ENCODE data around the gene SIK2.

DNA sequence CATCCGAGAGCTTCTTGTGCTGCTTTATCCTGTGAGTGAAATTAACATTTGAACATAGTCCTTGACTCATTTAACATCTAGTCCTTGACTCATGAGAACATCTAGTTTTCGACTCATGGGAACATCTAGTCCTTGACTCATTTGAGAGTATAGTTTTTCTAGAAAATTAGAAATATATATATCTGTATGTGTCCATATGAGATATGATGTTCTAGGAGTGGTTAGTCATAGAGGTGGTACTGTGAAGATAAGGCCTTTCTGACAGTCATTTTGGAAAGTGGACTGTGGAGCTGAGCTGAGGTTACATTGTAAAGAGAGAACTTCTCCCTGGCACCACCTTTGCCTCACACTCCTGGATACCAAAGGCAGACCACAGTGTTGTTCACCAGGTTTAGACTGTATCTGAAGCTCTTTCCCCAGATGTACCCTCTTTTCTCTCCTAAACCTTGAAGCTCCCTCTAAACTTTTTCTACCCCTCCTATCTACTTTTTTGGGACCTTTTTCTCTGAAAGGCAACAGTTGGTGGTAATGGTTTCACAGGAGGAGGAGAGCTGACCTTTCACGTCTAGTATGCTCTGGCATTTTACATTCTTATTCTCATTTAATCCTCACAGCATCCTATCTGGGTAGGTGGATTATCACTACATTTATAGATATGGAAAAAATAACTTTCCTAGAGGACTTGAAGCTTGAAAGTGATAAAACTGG, 96.8 kb downstream of the SIK2 start:
- TF ChIP-seq CTCF (IDR thresholded peaks at IDR 0.05; ENCODE audit: insufficient read depth, low read depth, low read length) (no peak), EZH2 (IDR thresholded peaks at IDR 0.05; ENCODE audit: insufficient read depth, low read length) (no peak)
